ENCODE measurements around the gene BEST2.

The BEST2 gene

GRCh38 chr19:12792853-12793289 is 41.3 kb downstream of the BEST2 start:
- ChIA-PET POLR2A (interaction anchor here (0.5 to 12.0 kb wide), 16 partner anchors 9 to 495 kb away, joined by 3 to 198 read pairs (median 6); partner anchors contain the start of genes CALR, DHPS, GET3 and HOOK2), CTCF (interaction anchor here (1.2 to 15.3 kb wide), 3 partner anchors 11 to 55 kb away, joined by 3 to 612 read pairs (median 4); partner anchors contain the start of gene HOOK2)
- DNase-seq = no peak
- Histone ChIP-seq H3K4me1 (ENCODE audit: control extremely low read depth in 1 of 4, control insufficient read depth in 4 of 4, insufficient read depth in 4 of 4, low read length in 3 of 4) (peaks cover 8 to 58% (median 47%) of the 10 kb centered on the region in 4 experiments), H3K27ac (ENCODE audit: insufficient read depth in 1 of 2, low read depth in 1 of 2, low read length in 2 of 2, poor library complexity in 1 of 2, severe bottlenecking in 2 of 2) (peak overlapping the region; percentile 94 to 96), H3K9me3 (ENCODE audit: control extremely low read depth in 1 of 5, control insufficient read depth in 4 of 5, insufficient read depth in 2 of 5, low read depth in 1 of 5, low read length in 4 of 5) (no peaks in the 10 kb centered on the region), H3K4me3 (ENCODE audit: control insufficient read depth in 1 of 7, extremely low read depth in 1 of 7, insufficient read depth in 4 of 7, low read depth in 2 of 7, low read length in 6 of 7) (peak overlapping the region; percentile 72 to 99 (median 96)), H3K36me3 (ENCODE audit: control insufficient read depth in 4 of 4, insufficient read depth in 4 of 4, low read length in 3 of 4) (no peaks in the 10 kb centered on the region), H3K27me3 (replicated peaks in 2 of 5; ENCODE audit: control insufficient read depth in 4 of 5, insufficient read depth in 5 of 5, low read length in 4 of 5) (no peaks in the 10 kb centered on the region)
- WGBS (ENCODE audit: insufficient coverage) = 0% methylated on average over 6 of the region's 22 CpGs

GRCh38 chr19:12793290-12794195 is 42.0 kb downstream of the BEST2 start:
- ChIA-PET POLR2A (interaction anchor here (0.5 to 12.0 kb wide), 18 partner anchors 8 to 1287 kb away, joined by 3 to 198 read pairs (median 6); partner anchors contain the start of genes CALR, DHPS, GET3 and HOOK2), CTCF (interaction anchor here (1.2 to 15.3 kb wide), 4 partner anchors 10 to 78 kb away, joined by 3 to 612 read pairs (median 22); partner anchors contain the start of gene HOOK2)
- H3K9me3 ChIP-seq (ENCODE audit: control extremely low read depth in 1 of 5, control insufficient read depth in 4 of 5, insufficient read depth in 2 of 5, low read depth in 1 of 5, low read length in 4 of 5) = no peaks in the 10 kb centered on the region
- no peaks in the 10 kb centered on the region for H3K27me3 ChIP-seq (replicated peaks in 2 of 5; ENCODE audit: control insufficient read depth in 4 of 5, insufficient read depth in 5 of 5, low read length in 4 of 5)
- peaks cover 4 to 51% (median 40%) of the 10 kb centered on the region in 4 experiments for H3K4me1 ChIP-seq (ENCODE audit: control extremely low read depth in 1 of 4, control insufficient read depth in 4 of 4, insufficient read depth in 4 of 4, low read length in 3 of 4)
- peak overlapping the region; percentile 41 to 99 (median 93) for H3K4me3 ChIP-seq (ENCODE audit: control insufficient read depth in 1 of 7, extremely low read depth in 1 of 7, insufficient read depth in 4 of 7, low read depth in 2 of 7, low read length in 6 of 7)
- peaks cover 0 to under 1% (median 0%) of the 10 kb centered on the region in 4 experiments for H3K36me3 ChIP-seq (ENCODE audit: control insufficient read depth in 4 of 4, insufficient read depth in 4 of 4, low read length in 3 of 4)
- under 1% methylated on average over 61 of the region's 81 CpGs for WGBS (ENCODE audit: insufficient coverage)
- H3K27ac ChIP-seq (ENCODE audit: insufficient read depth in 1 of 2, low read depth in 1 of 2, low read length in 2 of 2, poor library complexity in 1 of 2, severe bottlenecking in 2 of 2) = peak overlapping the region; percentile 94 to 96
- DNase-seq = peak; percentile 93 to 98 (median 97)

- 98% methylated on average over 5 of the region's 7 CpGs for WGBS (ENCODE audit: insufficient coverage)
- POLR2A ChIA-PET = interaction anchor here (0.7 to 12.0 kb wide), 8 partner anchors 7 to 1286 kb away, joined by 3 to 198 read pairs (median 8); partner anchors contain the start of genes HOOK2, PRDX2, RNASEH2A and THSD8
- Histone ChIP-seq H3K4me1 (ENCODE audit: control extremely low read depth in 1 of 4, control insufficient read depth in 4 of 4, insufficient read depth in 4 of 4, low read length in 3 of 4) (peaks cover 4 to 43% (median 32%) of the 10 kb centered on the region in 4 experiments), H3K9me3 (ENCODE audit: control extremely low read depth in 1 of 5, control insufficient read depth in 4 of 5, insufficient read depth in 2 of 5, low read depth in 1 of 5, low read length in 4 of 5) (no peaks in the 10 kb centered on the region), H3K36me3 (ENCODE audit: control insufficient read depth in 4 of 4, insufficient read depth in 4 of 4, low read length in 3 of 4) (peaks cover 0 to 6% (median under 1%) of the 10 kb centered on the region in 4 experiments), H3K27me3 (replicated peaks in 2 of 5; ENCODE audit: control insufficient read depth in 4 of 5, insufficient read depth in 5 of 5, low read length in 4 of 5) (no peaks in the 10 kb centered on the region), H3K4me3 (ENCODE audit: control insufficient read depth in 1 of 7, extremely low read depth in 1 of 7, insufficient read depth in 4 of 7, low read depth in 2 of 7, low read length in 6 of 7) (peak overlapping the region; percentile 28 to 99 (median 93)), H3K27ac (ENCODE audit: insufficient read depth in 1 of 2, low read depth in 1 of 2, low read length in 2 of 2, poor library complexity in 1 of 2, severe bottlenecking in 2 of 2) (peak overlapping the region; percentile 94 to 96)
- DNase-seq = no peak
- CTCF ChIA-PET = interaction anchor here (0.6 to 15.3 kb wide), 6 partner anchors 25 to 78 kb away, joined by 3 to 612 read pairs (median 10); partner anchors contain the start of gene HOOK2
Measured at GRCh38 chr19:12794196-12794941, 42.8 kb downstream of the BEST2 start.

DNA sequence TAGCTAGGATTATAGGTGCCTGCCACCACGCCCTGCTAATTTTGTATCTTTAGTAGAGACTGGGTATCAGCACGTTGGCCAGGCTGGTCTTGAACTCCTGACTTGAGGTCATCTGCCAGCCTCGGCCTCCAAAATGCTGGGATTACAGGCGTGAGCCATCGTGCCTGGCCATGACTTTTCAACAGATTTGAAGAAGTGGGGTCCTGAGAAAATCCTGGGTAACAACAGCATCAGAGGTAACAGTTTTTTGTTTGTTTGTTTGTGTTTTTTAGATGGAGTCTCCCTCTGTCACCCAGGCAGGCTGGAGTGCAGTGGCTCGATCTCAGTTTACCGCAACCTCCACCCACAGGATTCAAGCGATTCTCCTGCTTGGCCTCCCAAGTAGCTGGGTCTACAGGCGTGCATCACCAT is 43.4 kb downstream of the BEST2 start:
- DNase-seq = no peak
- Histone ChIP-seq H3K9me3 (ENCODE audit: control extremely low read depth in 1 of 5, control insufficient read depth in 4 of 5, insufficient read depth in 2 of 5, low read depth in 1 of 5, low read length in 4 of 5) (no peaks in the 10 kb centered on the region), H3K27me3 (replicated peaks in 2 of 5; ENCODE audit: control insufficient read depth in 4 of 5, insufficient read depth in 5 of 5, low read length in 4 of 5) (no peaks in the 10 kb centered on the region), H3K4me3 (ENCODE audit: control insufficient read depth in 1 of 7, extremely low read depth in 1 of 7, insufficient read depth in 4 of 7, low read depth in 2 of 7, low read length in 6 of 7) (no peak overlapping the region), H3K36me3 (ENCODE audit: control insufficient read depth in 4 of 4, insufficient read depth in 4 of 4, low read length in 3 of 4) (peaks cover 0 to 12% (median 4%) of the 10 kb centered on the region in 4 experiments), H3K27ac (ENCODE audit: insufficient read depth in 1 of 2, low read depth in 1 of 2, low read length in 2 of 2, poor library complexity in 1 of 2, severe bottlenecking in 2 of 2) (no peak overlapping the region), H3K4me1 (ENCODE audit: control extremely low read depth in 1 of 4, control insufficient read depth in 4 of 4, insufficient read depth in 4 of 4, low read length in 3 of 4) (peaks cover 4 to 41% (median 32%) of the 10 kb centered on the region in 4 experiments)
- ChIA-PET POLR2A (interaction anchor here (0.7 to 12.0 kb wide), 2 partner anchors 19 to 299 kb away, joined by 3 to 198 read pairs; partner anchors contain the start of gene HOOK2), CTCF (interaction anchor here (0.6 to 15.3 kb wide), 9 partner anchors 26 to 121 kb away, joined by 3 to 612 read pairs (median 6); partner anchors contain the start of gene HOOK2)
- WGBS (ENCODE audit: insufficient coverage) = 95% methylated on average over 9 of the region's 9 CpGs

GRCh38 chr19:12796146-12797071 is 44.8 kb downstream of the BEST2 start:
- peak; percentile 76 to 88 (median 85) for DNase-seq
- Histone ChIP-seq H3K4me3 (ENCODE audit: control insufficient read depth in 1 of 7, extremely low read depth in 1 of 7, insufficient read depth in 4 of 7, low read depth in 2 of 7, low read length in 6 of 7) (peak overlapping the region in 4 of 7 experiments; percentile 3 to 40 (median 26)), H3K4me1 (ENCODE audit: control extremely low read depth in 1 of 4, control insufficient read depth in 4 of 4, insufficient read depth in 4 of 4, low read length in 3 of 4) (peaks cover 2 to 37% (median 34%) of the 10 kb centered on the region in 4 experiments), H3K27me3 (replicated peaks in 2 of 5; ENCODE audit: control insufficient read depth in 4 of 5, insufficient read depth in 5 of 5, low read length in 4 of 5) (no peaks in the 10 kb centered on the region), H3K9me3 (ENCODE audit: control extremely low read depth in 1 of 5, control insufficient read depth in 4 of 5, insufficient read depth in 2 of 5, low read depth in 1 of 5, low read length in 4 of 5) (no peaks in the 10 kb centered on the region), H3K36me3 (ENCODE audit: control insufficient read depth in 4 of 4, insufficient read depth in 4 of 4, low read length in 3 of 4) (peaks cover 0 to 13% (median 6%) of the 10 kb centered on the region in 4 experiments), H3K27ac (ENCODE audit: insufficient read depth in 1 of 2, low read depth in 1 of 2, low read length in 2 of 2, poor library complexity in 1 of 2, severe bottlenecking in 2 of 2) (peak overlapping the region in 1 of 2 experiments; percentile 54)
- ChIA-PET CTCF (interaction anchor here (0.9 to 15.3 kb wide), 17 partner anchors 8 to 123 kb away, joined by 3 to 612 read pairs (median 5); partner anchors contain the start of genes GET3, HOOK2 and TRIR), POLR2A (interaction anchor here (1.2 to 12.0 kb wide), 3 partner anchors 13 to 30 kb away, joined by 3 to 198 read pairs (median 6); partner anchors contain the start of gene HOOK2)
- 26% methylated on average over 10 of the region's 18 CpGs for WGBS (ENCODE audit: insufficient coverage)
